B cell (primary cell): ENCODE measurements around the gene VAV2. TPM values are rescaled to one million over a fixed set of nuclear protein-coding genes. Genes with fewer than 3 reads are reported as not detected.

Source experiments
- ATAC-seq: fragments of 200-7000 bp; cut with Tn5 transposase; one replicate; pipeline ENCODE4 v1.10.0; 2021; ENCODE audit warnings: low read depth, mild to moderate bottlenecking, moderate number of reproducible peaks, moderate library complexity
- CTCF ChIA-PET: fragments of 350-600 bp; sonication (Branson Sonifier 250); formaldehyde crosslinking; loops from one replicate; lab custom pipeline; 2021; ENCODE audit warnings: antibody characterized with exemption, inconsistent platforms; lab: Charles Lee
- POLR2A ChIA-PET: fragments of 350-600 bp; sonication (Branson Sonifier 250); formaldehyde crosslinking; loops from one replicate; lab custom pipeline; 2021; ENCODE audit warnings: antibody characterized with exemption; lab: Charles Lee
- DNase-seq: peaks from one replicate; pipeline ENCODE4 v3.0.0; 2013
- H2AFZ ChIP-seq: 2 replicates; pipeline ENCODE4 v1.6.1; 2012; ENCODE audit warnings: mild to moderate bottlenecking, low read depth, low read length; ENCODE audit not compliant: insufficient read depth, poor library complexity, severe bottlenecking
- H3K27ac ChIP-seq, 2 donors: 1 replicate in 1 of 2; 2 replicates in 1 of 2; pipeline ENCODE4 v1.5.1; 2012 to 2013; ENCODE audit warnings: low read length in 2 of 2, mild to moderate bottlenecking in 2 of 2, moderate library complexity in 1 of 2
- H3K27me3 ChIP-seq, 4 experiments: fragments of 200-600 bp in 1 of 4; sonication (generic) in 1 of 4; replicated peaks in 1 of 4; 1 replicate in 2 of 4; 2 replicates in 2 of 4; pipeline versions ENCODE4 v1.6.1 to v1.7.0; 2013 to 2016; ENCODE audit warnings: low read length in 3 of 4, mild to moderate bottlenecking in 2 of 4, mixed read lengths in 1 of 4, moderate library complexity in 1 of 4; ENCODE audit not compliant: insufficient read depth in 4 of 4, control insufficient read depth in 3 of 4; ENCODE audit errors: control extremely low read depth in 1 of 4
- H3K36me3 ChIP-seq, 2 experiments: replicated peaks in 1 of 2; 1 replicate in 1 of 2; 2 replicates in 1 of 2; pipeline versions ENCODE4 v1.6.1 to v1.7.1; 2013; ENCODE audit warnings: low read length in 1 of 2; ENCODE audit not compliant: insufficient read depth in 2 of 2, control insufficient read depth in 1 of 2; ENCODE audit errors: control extremely low read depth in 1 of 2, extremely low read depth in 1 of 2
- H3K4me1 ChIP-seq, 2 donors: fragments of 200-600 bp in 1 of 2; sonication (generic) in 1 of 2; 1 replicate in 1 of 2; 2 replicates in 1 of 2; pipeline versions ENCODE4 v1.5.1 to v1.6.1; 2013 to 2017; ENCODE audit warnings: low read length in 2 of 2; ENCODE audit not compliant: control insufficient read depth in 2 of 2, insufficient read depth in 2 of 2
- H3K4me2 ChIP-seq: replicated peaks from 2 replicates; pipeline ENCODE3; 2012; ENCODE audit warnings: mild to moderate bottlenecking, low read depth, low read length; ENCODE audit not compliant: poor library complexity, severe bottlenecking
- H3K4me3 ChIP-seq, 5 experiments: fragments of 200-600 bp in 1 of 5; sonication (generic) in 1 of 5; 1 replicate in 3 of 5; 2 replicates in 2 of 5; pipeline versions ENCODE4 v1.5.1 to v1.7.0; 2011 to 2016; ENCODE audit warnings: low read length in 4 of 5, mild to moderate bottlenecking in 4 of 5, low read depth in 2 of 5, control low read depth in 1 of 5, moderate library complexity in 1 of 5; ENCODE audit not compliant: insufficient read depth in 1 of 5; ENCODE audit errors: control extremely low read depth in 1 of 5, extremely low read depth in 1 of 5
- H3K79me2 ChIP-seq: fragments of 200-600 bp; sonication (generic); one replicate; pipeline ENCODE4 v1.6.0; 2016; ENCODE audit warnings: low read length; ENCODE audit not compliant: control insufficient read depth, insufficient read depth
- H3K9ac ChIP-seq: fragments of 200-600 bp; sonication (generic); 2 replicates; pipeline ENCODE4 v1.6.1; 2017; ENCODE audit warnings: mild to moderate bottlenecking, low read length, moderate library complexity
- H3K9me3 ChIP-seq, 3 donors: one replicate each; pipeline versions ENCODE4 v1.6.1 to v1.7.1; 2013; ENCODE audit warnings: low read length in 2 of 3; ENCODE audit not compliant: control insufficient read depth in 2 of 3, insufficient read depth in 1 of 3; ENCODE audit errors: control extremely low read depth in 1 of 3
- H4K20me1 ChIP-seq: 2 replicates; pipeline ENCODE4 v1.6.0; 2012; ENCODE audit warnings: mild to moderate bottlenecking, low read length; ENCODE audit not compliant: insufficient read depth, control insufficient read depth, poor library complexity, severe bottlenecking
- H3K27ac Mint-ChIP-seq: one replicate; pipeline ENCODE4 v1.8.0; 2021; ENCODE audit warnings: mixed read lengths
- H3K27me3 Mint-ChIP-seq: one replicate; pipeline ENCODE4 v1.8.0; 2021; ENCODE audit warnings: mixed read lengths
- H3K4me1 Mint-ChIP-seq: one replicate; pipeline ENCODE4 v1.8.0; 2021; ENCODE audit warnings: mixed read lengths
- H3K4me3 Mint-ChIP-seq: one replicate; pipeline ENCODE4 v1.8.0; 2021; ENCODE audit warnings: mixed read lengths
- H3K9me3 Mint-ChIP-seq: one replicate; pipeline ENCODE4 v1.8.0; 2022; ENCODE audit warnings: mixed read lengths; ENCODE audit not compliant: insufficient read depth
- EZH2 ChIP-seq: IDR thresholded peaks from 2 replicates; pipeline ENCODE4 v1.6.1; 2012; ENCODE audit warnings: borderline replicate concordance, low read depth, mild to moderate bottlenecking, moderate library complexity, low read length; ENCODE audit not compliant: insufficient read depth, poor library complexity, severe bottlenecking
- WGBS: methylation state at CpG from one replicate; pipeline ENCODE4 v1.1.5; 2013; ENCODE audit warnings: missing lambda C conversion rate; ENCODE audit not compliant: insufficient coverage; 5-methylcytosine and 5-hydroxymethylcytosine counted together
- intact Hi-C: fragments of 100-400 bp; cut with micrococcal nuclease; formaldehyde crosslinking; loops from one replicate; pipeline ENCODE4 v1.10.0; 2022
- polyA plus RNA-seq: library from polyadenylated mRNA; depleted of rRNA; stranded (reverse); fragments of >200 nt; gene quantifications from 2 replicates; pipeline ENCODE4 v1.2.3, GENCODE V29; 2012
- total RNA-seq, 2 donors: library from RNA; stranded (reverse); fragments of 120-200 nt in 1 of 2; gene quantifications; 1 replicate in 1 of 2; 2 replicates in 1 of 2; pipeline versions ENCODE4 v1.2.3 to v1.2.4, GENCODE V29; 2013 to 2022
- TF ChIP-seq, protein P1 (sequence below): fragments of 200-600 bp; IDR thresholded peaks from one replicate; pipeline ENCODE4 v1.8.0; 2022; ENCODE audit warnings: antibody characterized with exemption, mild to moderate bottlenecking

VAV2 gene
- total and polyA plus RNA-seq, 2 donors (not counting 1 experiment from before 2014, with no cell fraction given): 34.4 to 128 TPM

DNA sequence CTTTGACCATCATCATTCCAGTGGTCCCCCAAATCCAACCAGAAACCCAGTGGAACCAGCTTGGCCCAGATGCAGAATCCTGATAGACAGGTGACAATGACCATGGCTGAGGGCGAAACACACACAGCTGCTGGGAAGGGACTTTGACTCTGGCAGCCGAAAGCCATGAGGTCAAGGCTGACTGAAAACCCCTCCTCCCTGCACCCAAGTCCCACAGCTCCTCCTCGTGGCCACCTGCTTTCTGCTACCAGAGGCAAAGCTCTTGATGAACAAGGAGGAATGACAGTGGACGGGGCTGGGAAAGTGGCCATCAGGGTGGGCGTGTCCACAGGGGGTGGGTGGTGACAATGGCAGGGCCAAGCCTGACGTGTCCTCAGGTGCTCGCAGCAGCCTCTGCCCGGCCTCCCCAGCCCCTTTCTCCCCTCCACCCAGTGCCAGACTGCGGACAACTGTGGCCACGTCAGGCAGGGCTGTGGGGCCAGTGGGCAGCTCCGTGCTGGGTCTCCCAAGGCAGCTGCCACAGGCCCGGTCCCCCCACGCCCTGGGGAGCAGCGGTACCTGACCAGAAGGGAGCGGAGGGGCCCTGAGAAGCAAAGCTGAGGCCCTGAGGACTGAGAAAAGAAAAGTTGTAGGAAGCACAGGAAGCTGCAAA lies 223.1 kb downstream of the VAV2 start:
- Histone ChIP-seq H3K4me3 (no peak overlapping the region), H3K4me2 (no peak overlapping the region), H3K4me1 (no peaks in the 10 kb centered on the region), H3K27me3 (no peaks in the 10 kb centered on the region), H4K20me1 (peaks cover 29% of the 10 kb centered on the region), H3K36me3 (peaks cover 13 to 79% of the 10 kb centered on the region in 2 experiments), H3K9me3 (peaks cover 0 to 21% (median 15%) of the 10 kb centered on the region in 3 donors), H2AFZ (no peak overlapping the region), H3K79me2 (no peaks in the 10 kb centered on the region), H3K9ac (no peak overlapping the region), H3K27ac (no peak overlapping the region)
- peaks cover 2% of the 10 kb centered on the region for H3K9me3 Mint-ChIP-seq
- no peak overlapping the region for H3K4me3 Mint-ChIP-seq
- ChIA-PET POLR2A (no interaction called here), CTCF (interaction anchor here (2.8 kb wide), 1 partner anchor 13 kb away, joined by 10 read pairs; no protein-coding TSS in a partner anchor)
- intact Hi-C loops: no loop called here
- no peaks in the 10 kb centered on the region for H3K27me3 Mint-ChIP-seq
- H3K4me1 Mint-ChIP-seq: no peaks in the 10 kb centered on the region
- H3K27ac Mint-ChIP-seq: no peak overlapping the region
- TF ChIP-seq, protein P1, sequence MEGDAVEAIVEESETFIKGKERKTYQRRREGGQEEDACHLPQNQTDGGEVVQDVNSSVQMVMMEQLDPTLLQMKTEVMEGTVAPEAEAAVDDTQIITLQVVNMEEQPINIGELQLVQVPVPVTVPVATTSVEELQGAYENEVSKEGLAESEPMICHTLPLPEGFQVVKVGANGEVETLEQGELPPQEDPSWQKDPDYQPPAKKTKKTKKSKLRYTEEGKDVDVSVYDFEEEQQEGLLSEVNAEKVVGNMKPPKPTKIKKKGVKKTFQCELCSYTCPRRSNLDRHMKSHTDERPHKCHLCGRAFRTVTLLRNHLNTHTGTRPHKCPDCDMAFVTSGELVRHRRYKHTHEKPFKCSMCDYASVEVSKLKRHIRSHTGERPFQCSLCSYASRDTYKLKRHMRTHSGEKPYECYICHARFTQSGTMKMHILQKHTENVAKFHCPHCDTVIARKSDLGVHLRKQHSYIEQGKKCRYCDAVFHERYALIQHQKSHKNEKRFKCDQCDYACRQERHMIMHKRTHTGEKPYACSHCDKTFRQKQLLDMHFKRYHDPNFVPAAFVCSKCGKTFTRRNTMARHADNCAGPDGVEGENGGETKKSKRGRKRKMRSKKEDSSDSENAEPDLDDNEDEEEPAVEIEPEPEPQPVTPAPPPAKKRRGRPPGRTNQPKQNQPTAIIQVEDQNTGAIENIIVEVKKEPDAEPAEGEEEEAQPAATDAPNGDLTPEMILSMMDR: no peak
- DNase-seq (no peak), ATAC-seq (no peak)
- WGBS: 95% methylated on average over 12 of the region's 15 CpGs

- no peak overlapping the region for H3K4me3 Mint-ChIP-seq
- Histone ChIP-seq H3K36me3 (peaks cover 13 to 79% of the 10 kb centered on the region in 2 experiments), H3K4me3 (no peak overlapping the region), H3K9ac (no peak overlapping the region), H4K20me1 (peaks cover 27% of the 10 kb centered on the region), H2AFZ (no peak overlapping the region), H3K79me2 (no peaks in the 10 kb centered on the region), H3K9me3 (peaks cover 0 to 21% (median 15%) of the 10 kb centered on the region in 3 donors), H3K27ac (no peak overlapping the region), H3K4me2 (no peak overlapping the region), H3K4me1 (no peaks in the 10 kb centered on the region), H3K27me3 (no peaks in the 10 kb centered on the region)
- CTCF ChIA-PET: interaction anchor here (2.8 kb wide), 1 partner anchor 14 kb away, joined by 10 read pairs; no protein-coding TSS in a partner anchor
- H3K9me3 Mint-ChIP-seq: peaks cover 2% of the 10 kb centered on the region
- ATAC-seq (no peak), DNase-seq (no peak)
- 98% methylated on average over 15 of the region's 17 CpGs for WGBS
- TF ChIP-seq, protein P1: no peak
- TF ChIP-seq EZH2: no peak
- no peak overlapping the region for H3K27ac Mint-ChIP-seq
- intact Hi-C loops: no loop called here
- H3K4me1 Mint-ChIP-seq: no peaks in the 10 kb centered on the region
- POLR2A ChIA-PET: no interaction called here
- no peaks in the 10 kb centered on the region for H3K27me3 Mint-ChIP-seq
These were observed 223.7 kb downstream of the VAV2 start for GRCh38 chr9:133768371-133768858.
